HepG2 (cell line): ENCODE measurements around the gene GPR156. TPM values are rescaled to one million over a fixed set of nuclear protein-coding genes. Genes with fewer than 3 reads are reported as not detected.

Source experiments
- ATAC-seq: fragments of 200-7000 bp; cut with Tn5 transposase; 3 replicates; pipeline ENCODE4 v1.9.1; 2020; ENCODE audit warnings: mild to moderate bottlenecking, moderate library complexity
- BruUV-seq: library from RNA; stranded (reverse); fragments of 400-500 nt; replicated peaks from 2 replicates; lab custom pipeline; 2021; lab: Mats Ljungman, UMichigan
- CTCF ChIA-PET: fragments of 300-600 bp; formaldehyde crosslinking; extraction: SDS; loops from one replicate; lab custom pipeline; 2021; ENCODE audit warnings: low total read pairs, inconsistent platforms, low intra/inter-chr PET ratio; lab: Yijun Ruan, JAX
- POLR2A ChIA-PET: fragments of 350-600 bp; sonication (Branson Sonifier 250); formaldehyde crosslinking; loops from one replicate; lab custom pipeline; 2020; ENCODE audit warnings: antibody characterized with exemption, inconsistent platforms; lab: Yijun Ruan, JAX
- DNase-seq: peaks from one replicate; pipeline ENCODE4 v3.0.0-alpha.2; 2015; ENCODE audit warnings: low spot score
- FAIRE-seq: peaks from 3 replicates; lab custom pipeline; 2011; peaks lifted over from hg19 to GRCh38; lab: Jason Lieb, UNC
- H2AFZ ChIP-seq: one replicate; pipeline ENCODE4 v1.6.1; 2011; ENCODE audit warnings: low read length, inconsistent platforms
- H3K27ac ChIP-seq: fragments of 300-600 bp; 3 replicates; pipeline ENCODE4 v1.8.0; 2011; ENCODE audit warnings: mixed run types, mild to moderate bottlenecking, mixed read lengths, low read length, inconsistent platforms; ENCODE audit not compliant: insufficient read depth; ENCODE audit errors: extremely low read length
- H3K27me3 ChIP-seq, 2 experiments: fragments of 200-600 bp in 1 of 2; 2 replicates in 1 of 2; 3 replicates in 1 of 2; pipeline versions ENCODE4 v1.6.0 to v1.8.0; 2011; ENCODE audit warnings: low read length in 2 of 2, mild to moderate bottlenecking in 2 of 2, moderate library complexity in 2 of 2, inconsistent platforms in 1 of 2; ENCODE audit not compliant: insufficient read depth in 2 of 2, control insufficient read depth in 1 of 2
- H3K36me3 ChIP-seq, 2 experiments: fragments of 200-600 bp in 1 of 2; replicated peaks in 1 of 2; 2 replicates in 1 of 2; 3 replicates in 1 of 2; pipeline versions ENCODE4 v1.5.1 to v1.8.0; 2011; ENCODE audit warnings: low read length in 2 of 2, inconsistent platforms in 1 of 2; ENCODE audit not compliant: insufficient read depth in 2 of 2, control insufficient read depth in 1 of 2
- H3K4me1 ChIP-seq: 2 replicates; pipeline ENCODE4 v1.5.1; 2012; ENCODE audit warnings: low read length, inconsistent platforms; ENCODE audit not compliant: insufficient read depth
- H3K4me2 ChIP-seq: 2 replicates; pipeline ENCODE4 v1.6.0; 2011; ENCODE audit warnings: low read depth, low read length, inconsistent platforms
- H3K4me3 ChIP-seq, 3 experiments: fragments of 200-600 bp in 1 of 3; sonication (generic), shearing (Covaris generic) in 1 of 3; replicated peaks in 1 of 3; 2 replicates each; pipeline ENCODE4 v1.5.1; 2011 to 2016; ENCODE audit warnings: low read length in 3 of 3, inconsistent platforms in 2 of 3, low read depth in 2 of 3, mild to moderate bottlenecking in 2 of 3, control low read depth in 1 of 3, mixed read lengths in 1 of 3; ENCODE audit not compliant: insufficient read depth in 1 of 3
- H3K79me2 ChIP-seq: one replicate; pipeline ENCODE4 v1.6.1; 2011; ENCODE audit warnings: low read length, inconsistent platforms; ENCODE audit not compliant: insufficient read depth
- H3K9ac ChIP-seq: 2 replicates; pipeline ENCODE4 v1.6.0; 2011; ENCODE audit warnings: mild to moderate bottlenecking, low read depth, low read length, inconsistent platforms; ENCODE audit not compliant: insufficient read depth
- H3K9me3 ChIP-seq: 2 replicates; pipeline ENCODE4 v1.5.1; 2012; ENCODE audit warnings: mild to moderate bottlenecking, low read length
- H4K20me1 ChIP-seq: 2 replicates; pipeline ENCODE4 v1.6.0; 2011; ENCODE audit warnings: inconsistent platforms, mild to moderate bottlenecking, low read length, moderate library complexity; ENCODE audit not compliant: insufficient read depth
- ATF2 ChIP-seq: sonication (generic); formaldehyde crosslinking; IDR thresholded peaks from 2 replicates; pipeline ENCODE4 v1.4.0; 2020; ENCODE audit warnings: missing genetic modification reagents
- FOXO4 ChIP-seq: sonication (generic); formaldehyde crosslinking; conservative IDR thresholded peaks from 2 replicates; pipeline ENCODE4 v1.8.1; 2023; ENCODE audit warnings: missing genetic modification reagents
- GZF1 ChIP-seq: sonication (generic); formaldehyde crosslinking; IDR thresholded peaks from 2 replicates; pipeline ENCODE4 v1.5.1; 2020; ENCODE audit warnings: mild to moderate bottlenecking, missing genetic modification reagents
- HMG20A ChIP-seq: IDR thresholded peaks from 2 replicates; pipeline ENCODE4 v1.6.1; 2016; ENCODE audit warnings: borderline replicate concordance
- NFYB ChIP-seq: sonication (generic); formaldehyde crosslinking; IDR thresholded peaks from 2 replicates; pipeline ENCODE4 v1.4.0; 2020; ENCODE audit warnings: missing genetic modification reagents
- NRL ChIP-seq: sonication (generic); formaldehyde crosslinking; IDR thresholded peaks from 2 replicates; pipeline ENCODE4 v1.5.0; 2020; ENCODE audit warnings: missing genetic modification reagents, mild to moderate bottlenecking, moderate library complexity, borderline replicate concordance
- SAFB2 ChIP-seq: sonication (generic); formaldehyde crosslinking; IDR thresholded peaks from 2 replicates; pipeline ENCODE4 v1.5.1; 2020; ENCODE audit warnings: missing genetic modification reagents, low read depth, mild to moderate bottlenecking, borderline replicate concordance
- SAP130 ChIP-seq: IDR thresholded peaks from 2 replicates; pipeline ENCODE4 v1.6.1; 2016; ENCODE audit warnings: low read depth
- ZBTB3 ChIP-seq: sonication (generic); formaldehyde crosslinking; IDR thresholded peaks from 2 replicates; pipeline ENCODE4 v1.4.0; 2020; ENCODE audit warnings: low read depth, mild to moderate bottlenecking, moderate library complexity, missing genetic modification reagents, borderline replicate concordance
- ZNF367 ChIP-seq: sonication (generic); formaldehyde crosslinking; IDR thresholded peaks from 2 replicates; pipeline ENCODE4 v1.4.0; 2020; ENCODE audit warnings: missing genetic modification reagents, borderline replicate concordance
- ZNF749 ChIP-seq: sonication (generic); formaldehyde crosslinking; IDR thresholded peaks from 2 replicates; pipeline ENCODE4 v1.8.0; 2022; ENCODE audit warnings: mild to moderate bottlenecking, missing genetic modification reagents, moderate library complexity, borderline replicate concordance
- WGBS: methylation state at CpG from one replicate; pipeline ENCODE4 v1.1.6; 2017; ENCODE audit warnings: low lambda C conversion rate; 5-methylcytosine and 5-hydroxymethylcytosine counted together
- in situ Hi-C: cut with HindIII; loops from 2 replicates; pipeline ENCODE4 v1.10.0; 2017; ENCODE audit warnings: low pct_unique_long_range_greater_than_20kb; ENCODE audit not compliant: extremely low pct_ligation_motif_present
- intact Hi-C: fragments of 100-400 bp; cut with micrococcal nuclease; formaldehyde crosslinking; loops from one replicate; pipeline ENCODE4 v1.10.0; 2022; ENCODE audit not compliant: unreplicated experiment
- polyA plus RNA-seq, 8 experiments: library from polyadenylated mRNA; depleted of rRNA in 3 of 8; stranded (reverse) in 7 of 8; unstranded in 1 of 8; fragments of >200 nt; fragmentation: Illumina TruSeq in 4 of 8; extraction: Trizol in 4 of 8; gene quantifications; 2 replicates each; pipeline versions ENCODE4 v1.2.1 to v1.2.3, GENCODE V29; 2011 to 2016; ENCODE audit warnings: low read depth in 4 of 8, missing spikeins in 1 of 8, mixed read lengths in 1 of 8; ENCODE audit not compliant: insufficient read depth in 1 of 8
- total RNA-seq, 5 experiments: library from RNA; depleted of rRNA; stranded (reverse); fragments of >200 nt; fragmentation: Illumina TruSeq; extraction: Trizol; gene quantifications; 2 replicates each; pipeline ENCODE4 v1.2.3, GENCODE V29; 2016; ENCODE audit warnings: low read depth in 1 of 5

GPR156 gene
- total and polyA plus RNA-seq, 2 of the 13 experiments (the other 11 are each of a cell fraction or from before 2014, with no cell fraction given): not detected

- POLR2A ChIA-PET: no interaction called here
- TF ChIP-seq ZBTB3: no peak
- no peak for TF ChIP-seq FOXO4 (CRISPR knock-in tag)
- no peak for TF ChIP-seq NRL (CRISPR knock-in tag)
- TF ChIP-seq NFYB (CRISPR knock-in tag): no peak
- TF ChIP-seq GZF1: no peak
- no peak for TF ChIP-seq ZNF749 (CRISPR knock-in tag)
- TF ChIP-seq SAFB2 (CRISPR knock-in tag): no peak
- TF ChIP-seq HMG20A (CRISPR knock-in tag): no peak
- no peak for TF ChIP-seq ATF2 (CRISPR knock-in tag)
- TF ChIP-seq SAP130 (CRISPR knock-in tag): no peak
- no peak for TF ChIP-seq ZNF367
- BruUV-seq: no TSS peak
- H3K27me3 ChIP-seq: no peaks in the 10 kb centered on the region
- H3K4me2 ChIP-seq: no peak overlapping the region
- no peaks in the 10 kb centered on the region for H3K79me2 ChIP-seq
- DNase-seq (no peak), FAIRE-seq (no peak), ATAC-seq (no peak)
- no peak overlapping the region for H2AFZ ChIP-seq
- intact Hi-C loops (no loop called here), in situ Hi-C loops (no loop called here)
- H3K4me1 ChIP-seq: peaks cover 26% of the 10 kb centered on the region
- H3K9me3 ChIP-seq: peaks cover 24% of the 10 kb centered on the region
- H3K9ac ChIP-seq: no peak overlapping the region
- WGBS: 75% methylated on average over 3 of the region's 3 CpGs
- no peak overlapping the region for H3K27ac ChIP-seq
- CTCF ChIA-PET: no interaction called here
- H4K20me1 ChIP-seq: no peaks in the 10 kb centered on the region
- no peak overlapping the region for H3K4me3 ChIP-seq
- H3K36me3 ChIP-seq: no peaks in the 10 kb centered on the region
Observed at GRCh38 chr3:120157113-120157512, 127.9 kb downstream of the GPR156 start.
